H9 (cell line): ENCODE measurements around the gene PRR35. TPM values are rescaled to one million over a fixed set of nuclear protein-coding genes. Genes with fewer than 3 reads are reported as not detected.

ENCODE experiments used
- DNase-seq: peaks from one replicate; pipeline ENCODE4 v3.0.0-alpha.2; 2017
- H2AFZ ChIP-seq: one replicate; pipeline ENCODE4 v1.6.1; 2013; ENCODE audit warnings: mild to moderate bottlenecking, low read length, control low read depth, moderate library complexity
- H2AK5ac ChIP-seq: 2 replicates; pipeline ENCODE4 v1.6.1; 2013; ENCODE audit warnings: low read length, control low read depth, mixed read lengths; ENCODE audit not compliant: insufficient read length
- H2BK120ac ChIP-seq: one replicate; pipeline ENCODE4 v1.6.1; 2013; ENCODE audit warnings: low read depth, mild to moderate bottlenecking, low read length, control low read depth, inconsistent platforms; ENCODE audit not compliant: poor library complexity, severe bottlenecking
- H2BK12ac ChIP-seq: 2 replicates; pipeline ENCODE4 v1.6.1; 2013; ENCODE audit warnings: low read length, control low read depth, mixed read lengths, low read depth; ENCODE audit not compliant: insufficient read length
- H2BK15ac ChIP-seq: 2 replicates; pipeline ENCODE4 v1.6.1; 2013; ENCODE audit warnings: low read depth, low read length, control low read depth
- H2BK20ac ChIP-seq: one replicate; pipeline ENCODE4 v1.6.1; 2013; ENCODE audit warnings: low read depth, mild to moderate bottlenecking, low read length, control low read depth, inconsistent platforms; ENCODE audit not compliant: poor library complexity, severe bottlenecking
- H2BK5ac ChIP-seq: 2 replicates; pipeline ENCODE4 v1.6.1; 2013; ENCODE audit warnings: low read length, control low read depth, mixed read lengths; ENCODE audit not compliant: insufficient read length
- H3K14ac ChIP-seq: 2 replicates; pipeline ENCODE4 v1.6.1; 2013; ENCODE audit warnings: low read length, control low read depth; ENCODE audit not compliant: insufficient read depth
- H3K18ac ChIP-seq: 2 replicates; pipeline ENCODE4 v1.6.1; 2013; ENCODE audit warnings: low read depth, mild to moderate bottlenecking, mixed read lengths, low read length, control low read depth; ENCODE audit not compliant: insufficient read length
- H3K23ac ChIP-seq: 2 replicates; pipeline ENCODE4 v1.6.1; 2013; ENCODE audit warnings: low read length, control low read depth, mixed read lengths, low read depth; ENCODE audit not compliant: insufficient read length
- H3K23me2 ChIP-seq: 2 replicates; pipeline ENCODE4 v1.6.1; 2013; ENCODE audit warnings: low read depth, mild to moderate bottlenecking, mixed read lengths, low read length, control low read depth; ENCODE audit not compliant: insufficient read length, poor library complexity, severe bottlenecking
- H3K27ac ChIP-seq: 2 replicates; pipeline ENCODE4 v1.5.1; 2013; ENCODE audit warnings: low read length, control low read depth, mixed read lengths, low read depth; ENCODE audit not compliant: insufficient read length
- H3K27me3 ChIP-seq: 2 replicates; pipeline ENCODE4 v1.6.1; 2013; ENCODE audit warnings: low read length, control low read depth, inconsistent platforms; ENCODE audit not compliant: insufficient read depth
- H3K4ac ChIP-seq: 2 replicates; pipeline ENCODE4 v1.6.1; 2013; ENCODE audit warnings: low read depth, mild to moderate bottlenecking, control low read depth, inconsistent platforms, low read length, moderate library complexity
- H3K4me1 ChIP-seq: 2 replicates; pipeline ENCODE4 v1.6.1; 2013; ENCODE audit warnings: low read length, control low read depth, inconsistent platforms; ENCODE audit not compliant: insufficient read depth
- H3K4me2 ChIP-seq: 2 replicates; pipeline ENCODE4 v1.6.1; 2013; ENCODE audit warnings: low read length, control low read depth, mixed read lengths; ENCODE audit not compliant: insufficient read length, insufficient read depth
- H3K56ac ChIP-seq: 2 replicates; pipeline ENCODE4 v1.6.1; 2013; ENCODE audit warnings: low read depth, mild to moderate bottlenecking, mixed read lengths, low read length, control low read depth; ENCODE audit not compliant: insufficient read length
- H3K79me1 ChIP-seq: 2 replicates; pipeline ENCODE4 v1.6.1; 2013; ENCODE audit warnings: low read depth, mild to moderate bottlenecking, moderate library complexity, low read length, control low read depth, inconsistent platforms; ENCODE audit not compliant: insufficient read depth, poor library complexity, severe bottlenecking
- H3K79me2 ChIP-seq: 2 replicates; pipeline ENCODE4 v1.6.1; 2013; ENCODE audit warnings: low read length, control low read depth, inconsistent platforms; ENCODE audit not compliant: insufficient read depth
- H3K9ac ChIP-seq: 2 replicates; pipeline ENCODE4 v1.6.1; 2013; ENCODE audit warnings: low read length, control low read depth, mixed read lengths; ENCODE audit not compliant: insufficient read length; ENCODE audit errors: extremely low read depth
- H3K9me3 ChIP-seq: one replicate; pipeline ENCODE4 v1.6.1; 2013; ENCODE audit warnings: low read depth, low read length, inconsistent platforms; ENCODE audit not compliant: control insufficient read depth
- H3T11ph ChIP-seq: one replicate; pipeline ENCODE4 v1.6.1; 2013; ENCODE audit warnings: mild to moderate bottlenecking, low read length, control low read depth, inconsistent platforms
- H4K20me1 ChIP-seq: one replicate; pipeline ENCODE4 v1.6.1; 2013; ENCODE audit not compliant: control insufficient read depth, insufficient read length, insufficient read depth
- H4K5ac ChIP-seq: 2 replicates; pipeline ENCODE4 v1.6.1; 2013; ENCODE audit warnings: low read depth, mild to moderate bottlenecking, mixed read lengths, low read length, control low read depth; ENCODE audit not compliant: insufficient read length
- H4K8ac ChIP-seq: replicated peaks from 2 replicates; pipeline ENCODE4 v1.6.1; 2013; ENCODE audit warnings: low read length, control low read depth, mixed read lengths, low read depth; ENCODE audit not compliant: insufficient read length
- H4K91ac ChIP-seq: 2 replicates; pipeline ENCODE4 v1.6.1; 2013; ENCODE audit warnings: low read depth, mild to moderate bottlenecking, moderate library complexity, mixed read lengths, low read length, control low read depth; ENCODE audit not compliant: insufficient read length
- H3K27ac Mint-ChIP-seq, 3 experiments: 2 replicates in 2 of 3; 3 replicates in 1 of 3; pipeline ENCODE4 v1.8.0; 2020 to 2021; ENCODE audit warnings: mixed read lengths in 3 of 3, mild to moderate bottlenecking in 1 of 3, moderate library complexity in 1 of 3
- H3K27me3 Mint-ChIP-seq: 2 replicates; pipeline ENCODE4 v1.8.0; 2021; ENCODE audit warnings: low read depth, mild to moderate bottlenecking, moderate library complexity, mixed read lengths
- H3K36me3 Mint-ChIP-seq, 3 experiments: 2 replicates in 2 of 3; 3 replicates in 1 of 3; pipeline ENCODE4 v1.8.0; 2020 to 2021; ENCODE audit warnings: low read depth in 3 of 3, mixed read lengths in 3 of 3; ENCODE audit not compliant: insufficient read depth in 1 of 3
- H3K4me1 Mint-ChIP-seq, 2 experiments: 2 replicates each; pipeline ENCODE4 v1.8.0; 2020; ENCODE audit warnings: mixed read lengths in 2 of 2
- H3K4me3 Mint-ChIP-seq, 2 experiments: 2 replicates in 1 of 2; 3 replicates in 1 of 2; pipeline ENCODE4 v1.8.0; 2020 to 2021; ENCODE audit warnings: mild to moderate bottlenecking in 2 of 2, mixed read lengths in 2 of 2, moderate library complexity in 1 of 2
- H3K9me3 Mint-ChIP-seq, 2 experiments: 2 replicates in 1 of 2; 3 replicates in 1 of 2; pipeline ENCODE4 v1.8.0; 2020; ENCODE audit warnings: mild to moderate bottlenecking in 2 of 2, mixed read lengths in 2 of 2, moderate library complexity in 1 of 2
- WGBS: extraction: QIAGEN DNeasy Blood & Tissue Kit; methylation state at CpG from one replicate; pipeline ENCODE4 v1.1.7; 2013; ENCODE audit warnings: missing lambda C conversion rate, low lambda C conversion rate, mixed read lengths; ENCODE audit not compliant: insufficient read length; ENCODE audit errors: extremely low coverage; 5-methylcytosine and 5-hydroxymethylcytosine counted together
- total RNA-seq: library from RNA; stranded (reverse); gene quantifications from 2 replicates; pipeline ENCODE4 v1.2.1, GENCODE V29; 2021
- TF ChIP-seq, protein P1 (sequence below): fragments of 200-600 bp; sonication (generic); conservative IDR thresholded peaks from 3 replicates; pipeline ENCODE4 v1.8.0; 2021; ENCODE audit warnings: antibody characterized with exemption, mild to moderate bottlenecking

The PRR35 gene
- total RNA-seq, 1 experiment from 2014 or later, result 0.33 TPM

DNA sequence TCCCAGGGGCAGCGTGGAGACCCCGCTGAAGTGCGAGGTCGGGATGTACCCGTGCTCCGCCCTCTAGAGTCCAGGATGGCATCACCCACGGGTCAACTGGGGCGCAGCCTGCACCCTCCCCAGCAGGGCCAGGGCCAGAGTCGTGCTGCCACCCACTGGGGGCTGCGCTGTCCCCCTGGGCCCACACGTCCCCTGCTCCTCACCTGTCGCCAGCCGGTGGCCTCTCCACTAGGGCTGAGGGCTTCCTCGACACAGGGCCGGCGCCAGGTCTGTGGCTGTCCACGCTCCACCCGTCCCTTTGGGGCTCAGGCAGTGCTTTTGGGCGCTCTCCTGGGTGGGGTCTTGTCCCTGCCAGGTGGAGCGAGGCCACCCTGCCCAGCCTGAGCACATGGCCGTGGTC, 11.6 kb upstream of the PRR35 start:
- Histone ChIP-seq H2BK12ac (no peak overlapping the region), H3K79me2 (no peaks in the 10 kb centered on the region)
- no CpG with 5 or more reads among the region's 21 CpGs for WGBS

More for the DNA sequence above, 11.6 kb upstream of the PRR35 start:
- H2BK20ac ChIP-seq, result no peak overlapping the region
- peaks cover 0 to 6% (median 2%) of the 10 kb centered on the region in 3 experiments; a peak in 3 of 7 replicates for H3K36me3 Mint-ChIP-seq
- no peak for DNase-seq
- H2BK15ac ChIP-seq, result no peak overlapping the region
- no peak overlapping the region for H3K56ac ChIP-seq
- H2BK120ac ChIP-seq, result no peak overlapping the region
- H3K9me3 Mint-ChIP-seq, result no peaks in the 10 kb centered on the region
- H4K5ac ChIP-seq, result no peak overlapping the region
- H2AK5ac ChIP-seq, result no peak overlapping the region
- no peak overlapping the region for H3K9ac ChIP-seq
- H3K27ac Mint-ChIP-seq, result no peak overlapping the region
- no peaks in the 10 kb centered on the region for H3K4me1 ChIP-seq
- no peak overlapping the region for H3K18ac ChIP-seq
- no peaks in the 10 kb centered on the region for H3K27me3 ChIP-seq
- H3K4me2 ChIP-seq, result no peak overlapping the region
- no peak overlapping the region for H4K8ac ChIP-seq
- H2BK5ac ChIP-seq, result no peak overlapping the region
- H4K91ac ChIP-seq, result no peak overlapping the region
- H3K14ac ChIP-seq, result no peak overlapping the region
- no peaks in the 10 kb centered on the region for H4K20me1 ChIP-seq
- H3T11ph ChIP-seq, result no peak overlapping the region
- no peak overlapping the region for H3K23ac ChIP-seq
- no peaks in the 10 kb centered on the region for H3K9me3 ChIP-seq
- H3K4ac ChIP-seq, result no peak overlapping the region
- TF ChIP-seq, protein P1, sequence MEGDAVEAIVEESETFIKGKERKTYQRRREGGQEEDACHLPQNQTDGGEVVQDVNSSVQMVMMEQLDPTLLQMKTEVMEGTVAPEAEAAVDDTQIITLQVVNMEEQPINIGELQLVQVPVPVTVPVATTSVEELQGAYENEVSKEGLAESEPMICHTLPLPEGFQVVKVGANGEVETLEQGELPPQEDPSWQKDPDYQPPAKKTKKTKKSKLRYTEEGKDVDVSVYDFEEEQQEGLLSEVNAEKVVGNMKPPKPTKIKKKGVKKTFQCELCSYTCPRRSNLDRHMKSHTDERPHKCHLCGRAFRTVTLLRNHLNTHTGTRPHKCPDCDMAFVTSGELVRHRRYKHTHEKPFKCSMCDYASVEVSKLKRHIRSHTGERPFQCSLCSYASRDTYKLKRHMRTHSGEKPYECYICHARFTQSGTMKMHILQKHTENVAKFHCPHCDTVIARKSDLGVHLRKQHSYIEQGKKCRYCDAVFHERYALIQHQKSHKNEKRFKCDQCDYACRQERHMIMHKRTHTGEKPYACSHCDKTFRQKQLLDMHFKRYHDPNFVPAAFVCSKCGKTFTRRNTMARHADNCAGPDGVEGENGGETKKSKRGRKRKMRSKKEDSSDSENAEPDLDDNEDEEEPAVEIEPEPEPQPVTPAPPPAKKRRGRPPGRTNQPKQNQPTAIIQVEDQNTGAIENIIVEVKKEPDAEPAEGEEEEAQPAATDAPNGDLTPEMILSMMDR, result no peak
- H3K27me3 Mint-ChIP-seq, result no peaks in the 10 kb centered on the region
- H2AFZ ChIP-seq, result no peak overlapping the region
- no peak overlapping the region for H3K4me3 Mint-ChIP-seq
- no peak overlapping the region for H3K27ac ChIP-seq
- H3K4me1 Mint-ChIP-seq, result no peaks in the 10 kb centered on the region
- H3K23me2 ChIP-seq, result no peaks in the 10 kb centered on the region
- no peaks in the 10 kb centered on the region for H3K79me1 ChIP-seq
